ENCODE results near the gene ZNF665. TPM values are rescaled to one million over a fixed set of nuclear protein-coding genes. Genes with fewer than 3 reads are reported as not detected.

Gene ZNF665
- polyA plus RNA-seq, 3 donors: 0.68 to 1.7 (median 0.88) TPM

- Mint-ChIP-seq H3K27ac (peak overlapping the region in 1 of 7 donors; percentile 72), H3K27me3 (ENCODE audit: low read depth in 3 of 3) (no peaks in the 10 kb centered on the region), H3K4me3 (no peak overlapping the region), H3K36me3 (peaks cover 11 to 29% of the 10 kb centered on the region in 2 donors), H3K9me3 (peaks cover 39 to 70% (median 61%) of the 10 kb centered on the region in 7 donors), H3K4me1 (no peaks in the 10 kb centered on the region)
- Histone ChIP-seq H3K9ac (ENCODE audit: insufficient read depth, low read length, poor library complexity, severe bottlenecking) (no peak overlapping the region), H2AFZ (ENCODE audit: insufficient read depth, low read depth, low read length, poor library complexity, severe bottlenecking) (no peak overlapping the region), H3K4me1 (ENCODE audit: control insufficient read depth in 1 of 2, insufficient read depth in 2 of 2, low read length in 2 of 2) (no peaks in the 10 kb centered on the region), H3K4me2 (replicated peaks; ENCODE audit: extremely low read depth, low read length, poor library complexity, severe bottlenecking) (no peak overlapping the region), H3K4me3 (replicated peaks in 1 of 3; ENCODE audit: low read depth in 2 of 3, low read length in 3 of 3) (no peak overlapping the region), H3K27ac (ENCODE audit: low read depth in 1 of 2, low read length in 2 of 2) (no peak overlapping the region), H4K20me1 (ENCODE audit: insufficient read depth, low read length) (no peaks in the 10 kb centered on the region), H3K79me2 (ENCODE audit: insufficient read depth, low read length) (no peaks in the 10 kb centered on the region), H3K27me3 (ENCODE audit: control insufficient read depth in 2 of 2, insufficient read depth in 2 of 2, low read length in 2 of 2) (no peaks in the 10 kb centered on the region), H3K36me3 (replicated peaks in 1 of 2; ENCODE audit: control insufficient read depth in 1 of 2, insufficient read depth in 2 of 2, low read length in 2 of 2) (peaks cover 0 to 26% of the 10 kb centered on the region in 2 donors), H3K9me3 (replicated peaks in 1 of 2; ENCODE audit: control insufficient read depth in 1 of 2, insufficient read depth in 1 of 2, low read length in 2 of 2) (peaks cover 55 to 58% of the 10 kb centered on the region in 2 donors)
- intact Hi-C loops (cut with micrococcal nuclease): no loop called here
- WGBS (ENCODE audit: insufficient coverage): 98% methylated on average over 6 of the region's 6 CpGs
- TF ChIP-seq CTCF (IDR thresholded peaks at IDR 0.05): no peak
- no peak for DNase-seq
These were observed 9.9 kb downstream of the ZNF665 start for GRCh38 chr19:53183146-53183764.

- WGBS (ENCODE audit: insufficient coverage): over 99% methylated on average over 8 of the region's 10 CpGs
- Histone ChIP-seq H3K4me2 (replicated peaks; ENCODE audit: extremely low read depth, low read length, poor library complexity, severe bottlenecking) (no peak overlapping the region), H2AFZ (ENCODE audit: insufficient read depth, low read depth, low read length, poor library complexity, severe bottlenecking) (no peak overlapping the region), H3K27ac (ENCODE audit: low read depth in 1 of 2, low read length in 2 of 2) (no peak overlapping the region), H3K27me3 (ENCODE audit: control insufficient read depth in 2 of 2, insufficient read depth in 2 of 2, low read length in 2 of 2) (no peaks in the 10 kb centered on the region), H3K79me2 (ENCODE audit: insufficient read depth, low read length) (no peaks in the 10 kb centered on the region), H3K36me3 (replicated peaks in 1 of 2; ENCODE audit: control insufficient read depth in 1 of 2, insufficient read depth in 2 of 2, low read length in 2 of 2) (peaks cover 0 to 26% of the 10 kb centered on the region in 2 donors), H3K9ac (ENCODE audit: insufficient read depth, low read length, poor library complexity, severe bottlenecking) (no peak overlapping the region), H3K4me3 (replicated peaks in 1 of 3; ENCODE audit: low read depth in 2 of 3, low read length in 3 of 3) (no peak overlapping the region), H3K9me3 (replicated peaks in 1 of 2; ENCODE audit: control insufficient read depth in 1 of 2, insufficient read depth in 1 of 2, low read length in 2 of 2) (peaks cover 60 to 66% of the 10 kb centered on the region in 2 donors), H3K4me1 (ENCODE audit: control insufficient read depth in 1 of 2, insufficient read depth in 2 of 2, low read length in 2 of 2) (no peaks in the 10 kb centered on the region), H4K20me1 (ENCODE audit: insufficient read depth, low read length) (no peaks in the 10 kb centered on the region)
- Mint-ChIP-seq H3K4me1 (no peaks in the 10 kb centered on the region), H3K4me3 (no peak overlapping the region), H3K36me3 (peaks cover 11 to 29% of the 10 kb centered on the region in 2 donors), H3K27ac (no peak overlapping the region), H3K27me3 (ENCODE audit: low read depth in 3 of 3) (peaks cover 0 to 1% (median 0%) of the 10 kb centered on the region in 3 donors), H3K9me3 (peaks cover 41 to 80% (median 70%) of the 10 kb centered on the region in 7 donors)
- no peak for TF ChIP-seq CTCF (IDR thresholded peaks at IDR 0.05)
- no peak for DNase-seq
- intact Hi-C loops (cut with micrococcal nuclease): no loop called here
These were observed 11.0 kb downstream of the ZNF665 start for GRCh38 chr19:53182202-53182601.
